WTC11 (cell line): Measurements from ENCODE around the gene ARL15. TPM values are rescaled to one million over a fixed set of nuclear protein-coding genes. Genes with fewer than 3 reads are reported as not detected.

Experiments
- ATAC-seq: fragments of 200-7000 bp; cut with Tn5 transposase; 2 replicates; pipeline ENCODE4 v1.10.0; 2021; ENCODE audit warnings: mild to moderate bottlenecking, moderate library complexity
- CTCF ChIA-PET: fragments of 300-600 bp; sonication (Branson Sonifier 250); formaldehyde crosslinking; loops from one replicate; lab custom pipeline; 2021; ENCODE audit warnings: antibody characterized with exemption; lab: Charles Lee
- POLR2A ChIA-PET: fragments of 350-600 bp; sonication (Branson Sonifier 250); formaldehyde crosslinking; loops from one replicate; lab custom pipeline; 2021; ENCODE audit warnings: antibody characterized with exemption; lab: Charles Lee
- DNase-seq: peaks from one replicate; pipeline ENCODE4 v3.0.0; 2021; ENCODE audit warnings: low spot score
- H3K27ac Mint-ChIP-seq: 2 replicates; pipeline ENCODE4 v1.8.0; 2021; ENCODE audit warnings: mixed read lengths
- H3K27me3 Mint-ChIP-seq: 2 replicates; pipeline ENCODE4 v1.8.0; 2021; ENCODE audit warnings: low read depth, mild to moderate bottlenecking, moderate library complexity, mixed read lengths
- H3K36me3 Mint-ChIP-seq: 2 replicates; pipeline ENCODE4 v1.8.0; 2021; ENCODE audit warnings: mixed read lengths
- H3K4me1 Mint-ChIP-seq: 2 replicates; pipeline ENCODE4 v1.8.0; 2022; ENCODE audit warnings: mixed read lengths
- H3K4me3 Mint-ChIP-seq: 2 replicates; pipeline ENCODE4 v1.8.0; 2021; ENCODE audit warnings: mild to moderate bottlenecking, moderate library complexity, mixed read lengths
- H3K9me3 Mint-ChIP-seq: 2 replicates; pipeline ENCODE4 v1.8.0; 2021; ENCODE audit warnings: mixed read lengths
- CBFB ChIP-seq: sonication (generic); formaldehyde crosslinking; IDR thresholded peaks from 2 replicates; pipeline ENCODE4 v1.8.1; 2022; ENCODE audit warnings: mild to moderate bottlenecking, low read depth, missing genetic modification reagents
- E2F4 ChIP-seq: sonication (generic); formaldehyde crosslinking; IDR thresholded peaks from 2 replicates; pipeline ENCODE4 v1.8.1; 2022; ENCODE audit warnings: low read depth, mild to moderate bottlenecking, moderate library complexity, missing genetic modification reagents, borderline replicate concordance
- ETV6 ChIP-seq: sonication (generic); formaldehyde crosslinking; IDR thresholded peaks from 2 replicates; pipeline ENCODE4 v1.8.1; 2022; ENCODE audit warnings: mild to moderate bottlenecking, missing genetic modification reagents
- FOXJ3 ChIP-seq: sonication (generic); formaldehyde crosslinking; IDR thresholded peaks from 2 replicates; pipeline ENCODE4 v1.9.0; 2021; ENCODE audit warnings: missing genetic modification reagents, mild to moderate bottlenecking, borderline replicate concordance
- IRF2 ChIP-seq: sonication (generic); formaldehyde crosslinking; IDR thresholded peaks from 2 replicates; pipeline ENCODE4 v1.8.0; 2022; ENCODE audit warnings: low read depth, missing genetic modification reagents, borderline replicate concordance
- JAZF1 ChIP-seq: fragments of 250-450 bp; sonication (Bioruptor Pico); IDR thresholded peaks from 2 replicates; pipeline ENCODE4 v1.9.0; 2021; ENCODE audit warnings: moderate library complexity, mild to moderate bottlenecking, inconsistent platforms
- MYBL2 ChIP-seq: sonication (generic); formaldehyde crosslinking; IDR thresholded peaks from 2 replicates; pipeline ENCODE4 v1.8.1; 2023; ENCODE audit warnings: mild to moderate bottlenecking, moderate library complexity, missing genetic modification reagents
- NR3C1 ChIP-seq: sonication (generic); formaldehyde crosslinking; conservative IDR thresholded peaks from 2 replicates; pipeline ENCODE4 v1.8.1; 2023; ENCODE audit warnings: low read depth, mild to moderate bottlenecking, missing genetic modification reagents
- RELA ChIP-seq: sonication (generic); formaldehyde crosslinking; IDR thresholded peaks from 2 replicates; pipeline ENCODE4 v1.8.1; 2022; ENCODE audit warnings: missing genetic modification reagents, mild to moderate bottlenecking, borderline replicate concordance
- SOX15 ChIP-seq: fragments of 250-450 bp; sonication (Bioruptor Pico); IDR thresholded peaks from 2 replicates; pipeline ENCODE4 v1.9.0; 2021; ENCODE audit warnings: mild to moderate bottlenecking
- USF2 ChIP-seq: sonication (generic); formaldehyde crosslinking; IDR thresholded peaks from 2 replicates; pipeline ENCODE4 v1.8.1; 2023; ENCODE audit warnings: mild to moderate bottlenecking, missing genetic modification reagents, moderate library complexity
- ZBTB21 ChIP-seq: sonication (generic); formaldehyde crosslinking; IDR thresholded peaks from 2 replicates; pipeline ENCODE4 v1.8.1; 2023; ENCODE audit warnings: mild to moderate bottlenecking, missing genetic modification reagents, borderline replicate concordance
- ZNF232 ChIP-seq: sonication (generic); formaldehyde crosslinking; IDR thresholded peaks from 2 replicates; pipeline ENCODE4 v1.8.0; 2022; ENCODE audit warnings: mild to moderate bottlenecking, missing genetic modification reagents
- ZNF317 ChIP-seq: sonication (generic); formaldehyde crosslinking; IDR thresholded peaks from 2 replicates; pipeline ENCODE4 v1.8.1; 2023; ENCODE audit warnings: low read depth, mild to moderate bottlenecking, moderate library complexity, missing genetic modification reagents, borderline replicate concordance
- total RNA-seq: library from RNA; stranded (reverse); gene quantifications from 3 replicates; pipeline ENCODE4 v1.2.3, GENCODE V29; 2021
- TF ChIP-seq, protein P1 (sequence below): fragments of 250-450 bp; sonication (Bioruptor Pico); IDR thresholded peaks from 2 replicates; pipeline ENCODE4 v1.9.0; 2021; ENCODE audit warnings: mild to moderate bottlenecking
- TF ChIP-seq, protein P2 (sequence below): sonication (generic); formaldehyde crosslinking; IDR thresholded peaks from 2 replicates; pipeline ENCODE4 v1.8.0; 2023; ENCODE audit warnings: missing genetic modification reagents
- TF ChIP-seq, protein P3 (sequence below): fragments of 250-450 bp; sonication (Bioruptor Pico); IDR thresholded peaks from 2 replicates; pipeline ENCODE4 v1.9.0; 2021; ENCODE audit warnings: mild to moderate bottlenecking
- TF ChIP-seq, protein P4 (sequence below): fragments of 250-450 bp; sonication (Bioruptor Pico); IDR thresholded peaks from 2 replicates; pipeline ENCODE4 v1.9.0; 2021; ENCODE audit warnings: moderate library complexity, mild to moderate bottlenecking, inconsistent platforms, borderline replicate concordance

Gene ARL15
- total RNA-seq, 1 experiment from 2014 or later: 20.1 TPM

DNA sequence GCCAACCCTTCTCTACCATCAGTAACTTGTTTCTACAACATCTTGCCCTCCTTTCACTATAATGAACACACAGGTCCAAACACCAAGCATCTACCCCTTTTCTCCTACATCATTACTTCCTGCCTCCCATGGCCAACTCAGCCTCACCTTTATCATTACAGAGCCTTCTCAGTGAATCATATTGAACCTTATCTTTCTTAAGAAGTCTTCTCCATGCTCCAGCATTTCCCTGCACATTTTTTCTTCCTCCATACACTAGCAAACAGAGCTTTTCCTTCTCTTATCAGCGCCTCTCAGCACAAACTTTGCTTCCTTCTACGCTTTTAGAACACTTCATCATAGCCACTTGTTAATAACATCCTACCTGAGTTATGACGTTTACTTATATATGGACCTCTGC, 148.2 kb downstream of the ARL15 start:
- Mint-ChIP-seq H3K36me3 (no peaks in the 10 kb centered on the region), H3K4me1 (no peaks in the 10 kb centered on the region), H3K4me3 (no peak overlapping the region), H3K27ac (no peak overlapping the region), H3K9me3 (no peaks in the 10 kb centered on the region), H3K27me3 (no peaks in the 10 kb centered on the region)
- ATAC-seq (no peak), DNase-seq (no peak)
- ChIA-PET CTCF (no interaction called here), POLR2A (no interaction called here)
- TF ChIP-seq, protein P1, sequence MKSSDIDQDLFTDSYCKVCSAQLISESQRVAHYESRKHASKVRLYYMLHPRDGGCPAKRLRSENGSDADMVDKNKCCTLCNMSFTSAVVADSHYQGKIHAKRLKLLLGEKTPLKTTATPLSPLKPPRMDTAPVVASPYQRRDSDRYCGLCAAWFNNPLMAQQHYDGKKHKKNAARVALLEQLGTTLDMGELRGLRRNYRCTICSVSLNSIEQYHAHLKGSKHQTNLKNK: no peak
- TF ChIP-seq ZNF317 (CRISPR knock-in tag): no peak
- TF ChIP-seq, protein P2, sequence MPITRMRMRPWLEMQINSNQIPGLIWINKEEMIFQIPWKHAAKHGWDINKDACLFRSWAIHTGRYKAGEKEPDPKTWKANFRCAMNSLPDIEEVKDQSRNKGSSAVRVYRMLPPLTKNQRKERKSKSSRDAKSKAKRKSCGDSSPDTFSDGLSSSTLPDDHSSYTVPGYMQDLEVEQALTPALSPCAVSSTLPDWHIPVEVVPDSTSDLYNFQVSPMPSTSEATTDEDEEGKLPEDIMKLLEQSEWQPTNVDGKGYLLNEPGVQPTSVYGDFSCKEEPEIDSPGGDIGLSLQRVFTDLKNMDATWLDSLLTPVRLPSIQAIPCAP (CRISPR knock-in tag): no peak

GRCh38 chr5:54160329-54160728, 150.0 kb downstream of the ARL15 start:
- no peaks in the 10 kb centered on the region for H3K4me1 Mint-ChIP-seq
- no peaks in the 10 kb centered on the region for H3K27me3 Mint-ChIP-seq
- no peaks in the 10 kb centered on the region for H3K36me3 Mint-ChIP-seq
- no peak overlapping the region for H3K27ac Mint-ChIP-seq
- H3K4me3 Mint-ChIP-seq: no peak overlapping the region
- no peaks in the 10 kb centered on the region for H3K9me3 Mint-ChIP-seq
- POLR2A ChIA-PET: no interaction called here
- ATAC-seq (no peak), DNase-seq (no peak)
- TF ChIP-seq NR3C1 (no peak), USF2 (no peak), ZBTB21 (CRISPR knock-in tag) (no peak), E2F4 (CRISPR knock-in tag) (no peak), FOXJ3 (CRISPR knock-in tag) (no peak), ETV6 (CRISPR knock-in tag) (no peak), RELA (CRISPR knock-in tag) (no peak)
- TF ChIP-seq, protein P3, sequence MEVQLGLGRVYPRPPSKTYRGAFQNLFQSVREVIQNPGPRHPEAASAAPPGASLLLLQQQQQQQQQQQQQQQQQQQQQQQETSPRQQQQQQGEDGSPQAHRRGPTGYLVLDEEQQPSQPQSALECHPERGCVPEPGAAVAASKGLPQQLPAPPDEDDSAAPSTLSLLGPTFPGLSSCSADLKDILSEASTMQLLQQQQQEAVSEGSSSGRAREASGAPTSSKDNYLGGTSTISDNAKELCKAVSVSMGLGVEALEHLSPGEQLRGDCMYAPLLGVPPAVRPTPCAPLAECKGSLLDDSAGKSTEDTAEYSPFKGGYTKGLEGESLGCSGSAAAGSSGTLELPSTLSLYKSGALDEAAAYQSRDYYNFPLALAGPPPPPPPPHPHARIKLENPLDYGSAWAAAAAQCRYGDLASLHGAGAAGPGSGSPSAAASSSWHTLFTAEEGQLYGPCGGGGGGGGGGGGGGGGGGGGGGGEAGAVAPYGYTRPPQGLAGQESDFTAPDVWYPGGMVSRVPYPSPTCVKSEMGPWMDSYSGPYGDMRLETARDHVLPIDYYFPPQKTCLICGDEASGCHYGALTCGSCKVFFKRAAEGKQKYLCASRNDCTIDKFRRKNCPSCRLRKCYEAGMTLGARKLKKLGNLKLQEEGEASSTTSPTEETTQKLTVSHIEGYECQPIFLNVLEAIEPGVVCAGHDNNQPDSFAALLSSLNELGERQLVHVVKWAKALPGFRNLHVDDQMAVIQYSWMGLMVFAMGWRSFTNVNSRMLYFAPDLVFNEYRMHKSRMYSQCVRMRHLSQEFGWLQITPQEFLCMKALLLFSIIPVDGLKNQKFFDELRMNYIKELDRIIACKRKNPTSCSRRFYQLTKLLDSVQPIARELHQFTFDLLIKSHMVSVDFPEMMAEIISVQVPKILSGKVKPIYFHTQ: no peak
- TF ChIP-seq, protein P1: no peak
- TF ChIP-seq, protein P4, sequence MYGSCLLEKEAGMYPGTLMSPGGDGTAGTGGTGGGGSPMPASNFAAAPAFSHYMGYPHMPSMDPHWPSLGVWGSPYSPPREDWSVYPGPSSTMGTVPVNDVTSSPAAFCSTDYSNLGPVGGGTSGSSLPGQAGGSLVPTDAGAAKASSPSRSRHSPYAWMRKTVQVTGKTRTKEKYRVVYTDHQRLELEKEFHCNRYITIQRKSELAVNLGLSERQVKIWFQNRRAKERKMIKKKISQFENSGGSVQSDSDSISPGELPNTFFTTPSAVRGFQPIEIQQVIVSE (CRISPR knock-in tag): no peak
- CTCF ChIA-PET: no interaction called here

GRCh38 chr5:54159893-54160195, 150.5 kb downstream of the ARL15 start:
- H3K36me3 Mint-ChIP-seq: no peaks in the 10 kb centered on the region
- CTCF ChIA-PET: interaction anchor here (0.6 kb wide), 1 partner anchor 337 kb away, joined by 4 read pairs; no protein-coding TSS in a partner anchor
- H3K27me3 Mint-ChIP-seq: no peaks in the 10 kb centered on the region
- POLR2A ChIA-PET: no interaction called here
- DNase-seq: no peak
- no peaks in the 10 kb centered on the region for H3K9me3 Mint-ChIP-seq
- no peak overlapping the region for H3K27ac Mint-ChIP-seq
- no peaks in the 10 kb centered on the region for H3K4me1 Mint-ChIP-seq
- ATAC-seq: no peak
- H3K4me3 Mint-ChIP-seq: no peak overlapping the region
- TF ChIP-seq RELA (CRISPR knock-in tag) (no peak), JAZF1 (CRISPR knock-in tag) (no peak), MYBL2 (CRISPR knock-in tag) (no peak), ZNF232 (CRISPR knock-in tag) (no peak), IRF2 (CRISPR knock-in tag) (no peak), CBFB (CRISPR knock-in tag) (no peak), ETV6 (CRISPR knock-in tag) (no peak), SOX15 (no peak)
- TF ChIP-seq, all 79 proteins: peak for 0
